ENCODE results near the gene MRGPRG.

- TF ChIP-seq CTCF (conservative IDR thresholded peaks at IDR 0.05; ENCODE audit: low read depth, low read length) (no peak), EZH2 (IDR thresholded peaks at IDR 0.05; ENCODE audit: low read length, unreplicated experiment) (no peak), EZH2phosphoT487 (IDR thresholded peaks at IDR 0.05; ENCODE audit: borderline replicate concordance, low read length) (no peak)
These were observed 13.5 kb upstream of the MRGPRG start, which contains the start of gene MRGPRE for GRCh38 chr11:3231851-3232744.

Data from PC-3 (cell line).